HTR-8/SVneo (cell line): ENCODE results near the gene HSPA1B.
"Not testable (repeated sequence)": the region's sequence is repeated elsewhere in the genome, so short reads cannot be mapped to it uniquely, and the experiment has no call there.

ENCODE experiments used
- DNase-seq: peaks from one replicate; pipeline ENCODE4 v3.0.0; 2011; ENCODE audit warnings: low spot score, mixed read lengths; ENCODE audit not compliant: insufficient read length
- FAIRE-seq: peaks from 2 replicates; lab custom pipeline; 2011; peaks lifted over from hg19 to GRCh38; lab: Jason Lieb, UNC

The HSPA1B gene

GRCh38 chr6:31796993-31797385 is 30.5 kb upstream of the HSPA1B start:
- DNase-seq: no peak
- no peak for FAIRE-seq

- FAIRE-seq: no peak
These were observed 29.9 kb upstream of the HSPA1B start for GRCh38 chr6:31797588-31797987.

DNA sequence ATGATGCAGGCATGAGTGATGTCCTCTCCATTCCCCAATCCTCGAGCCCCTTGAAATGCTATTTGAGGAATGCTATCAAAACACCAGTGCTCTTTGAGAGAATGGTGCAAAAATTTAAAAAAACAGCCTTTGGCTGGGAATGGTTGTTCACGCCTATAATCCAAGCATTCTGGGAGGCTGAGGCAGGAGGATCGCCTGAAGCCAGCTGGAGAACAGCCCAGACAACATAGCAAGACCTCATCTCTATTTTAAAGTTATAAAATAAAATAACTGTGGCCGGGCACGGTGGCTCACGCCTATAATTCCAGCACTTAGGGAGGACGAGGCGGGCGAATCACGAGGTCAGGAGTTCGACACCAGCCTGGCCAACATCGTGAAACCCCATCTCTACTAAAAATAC is 27.8 kb upstream of the HSPA1B start:
- FAIRE-seq (no peak), DNase-seq (no peak)

More at GRCh38 chr6:31797588-31797987, 29.9 kb upstream of the HSPA1B start:
- no peak for DNase-seq

- not testable (repeated sequence) for DNase-seq, FAIRE-seq
These were observed 26.3 kb upstream of the HSPA1B start for GRCh38 chr6:31801031-31801927.

- no peak for FAIRE-seq
These were observed 21.5 kb upstream of the HSPA1B start for GRCh38 chr6:31805939-31806469.

GRCh38 chr6:31806470-31807272 is 20.9 kb upstream of the HSPA1B start, which contains the start of gene LSM2:
Gene LSM2 (minus strand): TSS chr6:31806966. CDS start chr6:31806757, 209 bp downstream.
- DNase-seq (peak; percentile 99), FAIRE-seq (peak; percentile 93)

More at GRCh38 chr6:31805939-31806469, 21.5 kb upstream of the HSPA1B start:
- no peak for DNase-seq

DNA sequence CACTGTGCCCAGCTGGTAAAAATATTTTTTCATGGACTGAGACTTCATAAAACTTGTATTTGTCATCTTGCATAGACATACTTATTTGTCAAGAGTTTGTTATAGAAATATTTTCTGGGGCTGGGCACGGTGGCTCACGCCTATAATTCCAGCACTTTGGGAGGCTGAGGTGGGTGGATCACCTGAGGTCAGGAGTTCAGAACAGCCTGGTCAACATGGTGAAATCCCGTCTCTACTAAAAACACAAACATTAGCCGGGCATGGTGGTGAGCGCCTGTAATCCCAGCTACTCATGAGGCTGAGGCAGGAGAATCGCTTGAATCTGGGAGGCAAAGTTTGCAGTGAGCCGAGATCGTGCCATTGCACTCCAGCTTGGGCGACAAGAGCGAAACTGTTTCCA is 18.9 kb upstream of the HSPA1B start:
- FAIRE-seq, DNase-seq: not testable (repeated sequence)

GRCh38 chr6:31811645-31812044 is 15.9 kb upstream of the HSPA1B start:
- DNase-seq (no peak), FAIRE-seq (no peak)

GRCh38 chr6:31813465-31813849 is 14.1 kb upstream of the HSPA1B start:
- no peak for FAIRE-seq
- DNase-seq: no peak

DNA sequence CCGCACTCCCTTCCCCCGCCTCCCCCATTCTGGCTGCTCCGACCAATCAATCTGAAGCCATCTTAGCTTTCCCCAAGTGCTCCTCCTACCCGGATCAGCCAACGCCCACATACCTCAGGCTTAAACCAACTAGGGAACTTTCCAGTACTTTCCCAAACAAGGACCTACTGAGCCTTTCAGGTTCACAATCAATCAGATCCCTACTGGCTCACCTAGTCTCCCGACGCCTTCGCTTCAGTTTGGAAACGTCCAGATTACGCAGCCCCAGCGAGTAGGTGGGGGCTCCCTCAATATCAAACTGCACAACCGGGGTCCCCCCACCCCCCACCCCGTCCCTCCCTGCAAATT is 12.9 kb upstream of the HSPA1B start:
- no peak for DNase-seq

DNA sequence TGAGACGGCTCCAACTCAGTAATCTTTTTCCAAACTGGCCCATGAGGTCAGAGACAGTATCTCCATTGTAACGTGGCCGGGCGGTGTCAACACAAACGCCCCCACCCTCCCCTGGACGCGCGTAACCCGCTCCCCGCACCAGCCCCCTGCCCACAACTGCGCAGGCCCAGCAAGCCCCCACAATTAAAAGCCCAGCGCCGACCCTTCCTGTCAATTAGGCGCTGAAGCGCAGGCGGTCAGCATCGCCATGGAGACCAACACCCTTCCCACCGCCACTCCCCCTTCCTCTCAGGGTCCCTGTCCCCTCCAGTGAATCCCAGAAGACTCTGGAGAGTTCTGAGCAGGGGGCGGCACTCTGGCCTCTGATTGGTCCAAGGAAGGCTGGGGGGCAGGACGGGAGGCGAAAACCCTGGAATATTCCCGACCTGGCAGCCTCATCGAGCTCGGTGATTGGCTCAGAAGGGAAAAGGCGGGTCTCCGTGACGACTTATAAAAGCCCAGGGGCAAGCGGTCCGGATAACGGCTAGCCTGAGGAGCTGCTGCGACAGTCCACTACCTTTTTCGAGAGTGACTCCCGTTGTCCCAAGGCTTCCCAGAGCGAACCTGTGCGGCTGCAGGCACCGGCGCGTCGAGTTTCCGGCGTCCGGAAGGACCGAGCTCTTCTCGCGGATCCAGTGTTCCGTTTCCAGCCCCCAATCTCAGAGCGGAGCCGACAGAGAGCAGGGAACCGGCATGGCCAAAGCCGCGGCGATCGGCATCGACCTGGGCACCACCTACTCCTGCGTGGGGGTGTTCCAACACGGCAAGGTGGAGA is 12.3 kb upstream of the HSPA1B start, which contains the start of the genes HSPA1A and HSPA1L:
Gene HSPA1A (plus strand): TSS at position 519 of the 814 bp plus-strand sequence. CDS start 214 bp downstream, at position 733.
Gene HSPA1L (minus strand): TSS at position 259 of the 814 bp plus-strand sequence. CDS start 3,311 bp downstream, outside the sequence.
- no peak for FAIRE-seq

More for the DNA sequence above, 12.9 kb upstream of the HSPA1B start:
- FAIRE-seq: no peak

DNA sequence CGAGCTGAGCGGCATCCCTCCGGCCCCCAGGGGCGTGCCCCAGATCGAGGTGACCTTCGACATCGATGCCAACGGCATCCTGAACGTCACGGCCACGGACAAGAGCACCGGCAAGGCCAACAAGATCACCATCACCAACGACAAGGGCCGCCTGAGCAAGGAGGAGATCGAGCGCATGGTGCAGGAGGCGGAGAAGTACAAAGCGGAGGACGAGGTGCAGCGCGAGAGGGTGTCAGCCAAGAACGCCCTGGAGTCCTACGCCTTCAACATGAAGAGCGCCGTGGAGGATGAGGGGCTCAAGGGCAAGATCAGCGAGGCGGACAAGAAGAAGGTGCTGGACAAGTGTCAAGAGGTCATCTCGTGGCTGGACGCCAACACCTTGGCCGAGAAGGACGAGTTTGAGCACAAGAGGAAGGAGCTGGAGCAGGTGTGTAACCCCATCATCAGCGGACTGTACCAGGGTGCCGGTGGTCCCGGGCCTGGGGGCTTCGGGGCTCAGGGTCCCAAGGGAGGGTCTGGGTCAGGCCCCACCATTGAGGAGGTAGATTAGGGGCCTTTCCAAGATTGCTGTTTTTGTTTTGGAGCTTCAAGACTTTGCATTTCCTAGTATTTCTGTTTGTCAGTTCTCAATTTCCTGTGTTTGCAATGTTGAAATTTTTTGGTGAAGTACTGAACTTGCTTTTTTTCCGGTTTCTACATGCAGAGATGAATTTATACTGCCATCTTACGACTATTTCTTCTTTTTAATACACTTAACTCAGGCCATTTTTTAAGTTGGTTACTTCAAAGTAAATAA is 10.2 kb upstream of the HSPA1B start:
- not testable (repeated sequence) for DNase-seq, FAIRE-seq

More for the DNA sequence above, 12.3 kb upstream of the HSPA1B start, which contains the start of the genes HSPA1A and HSPA1L:
- DNase-seq: no peak

- not testable (repeated sequence) for FAIRE-seq, DNase-seq
These were observed 9.5 kb upstream of the HSPA1B start for GRCh38 chr6:31817929-31818511.

DNA sequence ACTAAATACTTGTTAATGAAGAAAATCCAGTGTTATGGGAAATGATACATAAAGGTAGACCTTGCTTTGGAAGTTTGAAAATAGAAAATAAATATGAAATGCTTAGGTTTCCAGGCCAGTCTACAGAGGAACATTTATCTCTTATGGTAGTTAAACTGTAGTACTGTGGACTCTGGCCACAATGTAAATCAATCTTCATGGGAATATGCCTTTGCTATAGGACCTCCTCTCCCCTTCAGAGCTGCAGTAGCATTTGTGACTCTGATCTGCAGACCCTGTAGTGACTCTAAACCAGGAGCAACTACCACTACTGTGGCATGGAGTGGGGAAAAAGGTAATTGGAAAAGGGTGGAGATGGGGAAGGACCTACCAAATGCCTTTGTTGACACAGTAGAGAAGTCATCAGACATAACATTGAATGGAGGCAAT is 7.7 kb upstream of the HSPA1B start:
- DNase-seq (no peak), FAIRE-seq (no peak)

- DNase-seq, FAIRE-seq: not testable (repeated sequence)
These were observed 7.1 kb upstream of the HSPA1B start for GRCh38 chr6:31820399-31820798.

DNA sequence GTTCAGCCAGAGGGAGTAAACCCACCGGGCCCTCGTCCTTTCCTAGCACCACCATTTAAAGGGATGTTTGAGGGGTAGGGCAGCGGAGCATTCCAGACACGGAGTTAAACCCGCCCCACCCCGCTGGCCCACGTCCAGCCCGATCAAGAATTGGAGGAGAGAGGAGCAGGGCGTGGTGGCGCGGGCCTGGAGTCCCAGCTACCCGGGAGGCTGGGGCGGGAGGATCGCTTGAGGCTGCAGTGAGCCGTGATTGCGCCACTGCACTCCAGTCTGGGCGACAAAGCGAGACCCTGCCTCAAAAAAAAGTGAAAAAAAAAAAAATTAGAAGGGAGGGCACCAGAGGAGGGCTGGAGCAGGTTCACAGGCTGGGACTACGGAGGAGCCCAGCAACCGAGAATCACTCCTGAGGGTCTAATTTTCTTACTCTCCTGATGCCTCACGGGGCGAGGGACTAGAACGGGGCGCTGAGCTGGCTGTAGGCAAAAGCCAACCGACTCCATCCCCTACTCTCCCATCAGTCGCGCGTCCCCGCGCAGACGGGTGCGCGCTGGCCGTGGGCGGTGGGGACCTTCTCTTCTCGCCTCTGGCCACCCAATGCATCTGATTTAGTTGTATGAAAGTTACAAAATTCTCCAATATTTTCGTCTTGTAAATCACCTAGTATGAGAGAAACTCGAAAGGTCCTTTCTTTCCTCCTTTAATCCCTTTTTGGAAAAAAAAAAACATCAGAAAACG is 6.1 kb upstream of the HSPA1B start:
- DNase-seq: peak; percentile 55
- peak; percentile 23 for FAIRE-seq

DNA sequence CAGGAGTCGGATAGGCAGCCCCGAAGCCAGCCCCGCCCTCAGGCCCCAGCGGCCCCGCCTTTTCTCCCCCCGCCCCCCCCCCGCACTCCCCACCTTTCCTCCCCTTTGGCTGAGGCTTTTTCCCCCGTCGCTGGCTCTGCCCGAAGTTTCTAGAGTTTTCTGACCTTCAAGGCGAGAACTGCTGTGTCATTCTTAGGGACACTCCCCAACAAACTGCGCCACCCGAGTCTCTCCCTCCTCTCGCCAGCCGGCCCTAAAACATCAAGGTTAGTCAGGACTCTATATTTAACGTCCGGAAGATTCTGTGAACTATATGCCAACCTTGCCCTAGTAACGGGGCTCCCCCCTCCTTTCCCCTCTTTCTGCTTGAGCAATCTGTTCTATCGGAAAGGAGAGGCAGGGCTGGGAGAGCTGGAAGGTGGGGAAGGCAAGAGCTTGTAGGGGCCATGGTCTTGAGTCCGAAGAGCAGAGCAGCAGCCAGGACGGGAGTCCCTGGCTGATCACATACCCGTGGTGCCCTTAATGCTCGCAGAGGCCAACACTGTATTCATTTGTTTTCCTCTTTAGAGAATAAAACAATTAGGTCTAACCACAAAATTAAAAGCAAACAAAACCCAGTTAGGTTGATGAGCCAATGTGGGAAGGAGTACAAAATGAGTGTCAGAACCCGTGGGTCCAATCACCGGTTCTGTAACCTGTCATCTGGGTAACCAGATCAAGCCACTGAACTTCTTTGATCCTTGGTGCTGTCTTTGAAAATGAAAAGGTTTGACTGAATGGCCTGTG is 5.3 kb upstream of the HSPA1B start:
- DNase-seq (peak; percentile 65), FAIRE-seq (no peak)
